ENCODE data around the gene KLHL26.

The KLHL26 gene

GRCh38 chr19:18649371-18650020 lies 12.7 kb downstream of the KLHL26 start:
- FAIRE-seq = no peak

- FAIRE-seq = no peak
These were observed 13.2 kb downstream of the KLHL26 start for GRCh38 chr19:18650021-18650390.

GRCh38 chr19:18650468-18651041 lies 13.7 kb downstream of the KLHL26 start:
- FAIRE-seq = no peak

GRCh38 chr19:18651300-18651699 lies 14.5 kb downstream of the KLHL26 start:
- FAIRE-seq = no peak

- no peak for FAIRE-seq
These were observed 14.9 kb downstream of the KLHL26 start for GRCh38 chr19:18651733-18652132.

GRCh38 chr19:18653853-18654252 lies 17.0 kb downstream of the KLHL26 start:
- no peak for FAIRE-seq

- no peak for FAIRE-seq
These were observed 17.6 kb downstream of the KLHL26 start for GRCh38 chr19:18654469-18654868.

- no peak for FAIRE-seq
These were observed 18.5 kb downstream of the KLHL26 start for GRCh38 chr19:18655173-18655844.

GRCh38 chr19:18656337-18657086 lies 19.7 kb downstream of the KLHL26 start:
- FAIRE-seq = no peak

- no peak for FAIRE-seq
These were observed 20.9 kb downstream of the KLHL26 start for GRCh38 chr19:18657590-18658365.

- FAIRE-seq = no peak
These were observed 21.6 kb downstream of the KLHL26 start for GRCh38 chr19:18658366-18658855.

- no peak for FAIRE-seq
These were observed 22.6 kb downstream of the KLHL26 start for GRCh38 chr19:18659281-18660050.

- no peak for FAIRE-seq
These were observed 23.5 kb downstream of the KLHL26 start for GRCh38 chr19:18660051-18660910.

- no peak for FAIRE-seq
These were observed 24.3 kb downstream of the KLHL26 start for GRCh38 chr19:18660939-18661670.

GRCh38 chr19:18662972-18663732 lies 26.3 kb downstream of the KLHL26 start:
- no peak for FAIRE-seq

- FAIRE-seq = no peak
These were observed 27.2 kb downstream of the KLHL26 start for GRCh38 chr19:18663940-18664530.

- no peak for FAIRE-seq
These were observed 29.0 kb downstream of the KLHL26 start for GRCh38 chr19:18665771-18666202.

- FAIRE-seq = no peak
These were observed 29.5 kb downstream of the KLHL26 start for GRCh38 chr19:18666317-18666716.

- FAIRE-seq = no peak
These were observed 30.0 kb downstream of the KLHL26 start for GRCh38 chr19:18666784-18667183.

All from G401.6 (cell line).